ENCODE results near the gene TRUB2. TPM values are rescaled to one million over a fixed set of nuclear protein-coding genes. Genes with fewer than 3 reads are reported as not detected.

TRUB2 gene
- total RNA-seq, 1 experiment from 2014 or later, result 22.5 TPM

- ATAC-seq (peak; percentile 67), DNase-seq (ENCODE audit: low read depth, low spot score) (no peak)
- intact Hi-C loops (cut with micrococcal nuclease; ENCODE audit: unreplicated experiment) (loop anchor here (10.0 kb wide), 1 partner anchor 47 kb away; no protein-coding TSS in a partner anchor), in situ Hi-C loops (cut with HindIII; ENCODE audit: low pct_unique_long_range_greater_than_20kb, low sequenced_read_pairs) (no loop called here)
- Histone ChIP-seq H3K36me3 (ENCODE audit: control insufficient read depth, insufficient read depth, low read length) (no peaks in the 10 kb centered on the region), H3K4me3 (ENCODE audit: low read depth in 2 of 2, low read length in 2 of 2) (peak overlapping the region; percentile 69 to 80), H3K27me3 (ENCODE audit: control insufficient read depth, insufficient read depth, low read length) (no peaks in the 10 kb centered on the region), H3K27ac (ENCODE audit: low read length) (peak overlapping the region; percentile 70), H3K4me1 (ENCODE audit: control insufficient read depth, insufficient read depth, low read length) (no peaks in the 10 kb centered on the region), H3K9me3 (ENCODE audit: control insufficient read depth, insufficient read depth, low read depth, low read length) (no peaks in the 10 kb centered on the region)
- BruUV-seq (replicated peaks), result no TSS peak
- TF ChIP-seq POLR2AphosphoS5 (IDR thresholded peaks at IDR 0.05; ENCODE audit: low read depth, low read length) (no peak), CTCF (IDR thresholded peaks at IDR 0.05) (peak; percentile 83)
- CTCF ChIA-PET, result interaction anchor here (0.6 to 1.5 kb wide), 6 partner anchors 21 to 101 kb away, joined by 3 to 10 read pairs (median 6); partner anchors contain the start of gene CERCAM
- POLR2A ChIA-PET, result no interaction called here
Observed at GRCh38 chr9:128341435-128341849, 19.2 kb upstream of the TRUB2 start.

GRCh38 chr9:128340691-128341434 is 18.6 kb upstream of the TRUB2 start:
- intact Hi-C loops (cut with micrococcal nuclease; ENCODE audit: unreplicated experiment) (loop anchor here (10.0 kb wide), 1 partner anchor 46 kb away; no protein-coding TSS in a partner anchor), in situ Hi-C loops (cut with HindIII; ENCODE audit: low pct_unique_long_range_greater_than_20kb, low sequenced_read_pairs) (no loop called here)
- no TSS peak for BruUV-seq (replicated peaks)

More at GRCh38 chr9:128340691-128341434, 18.6 kb upstream of the TRUB2 start:
- Histone ChIP-seq H3K4me1 (ENCODE audit: control insufficient read depth, insufficient read depth, low read length) (no peaks in the 10 kb centered on the region), H3K9me3 (ENCODE audit: control insufficient read depth, insufficient read depth, low read depth, low read length) (no peaks in the 10 kb centered on the region), H3K4me3 (ENCODE audit: low read depth in 2 of 2, low read length in 2 of 2) (peak overlapping the region; percentile 69 to 80), H3K27ac (ENCODE audit: low read length) (peak overlapping the region; percentile 70), H3K36me3 (ENCODE audit: control insufficient read depth, insufficient read depth, low read length) (no peaks in the 10 kb centered on the region), H3K27me3 (ENCODE audit: control insufficient read depth, insufficient read depth, low read length) (no peaks in the 10 kb centered on the region)
- ATAC-seq, result peak; percentile 60
- TF ChIP-seq CTCF (IDR thresholded peaks at IDR 0.05) (no peak), TCF7L2 (IDR thresholded peaks at IDR 0.05; ENCODE audit: low read depth, low read length) (0 out of 2 replicates have a peak, but pooled peaks have one; percentile 27)
- ChIA-PET POLR2A (no interaction called here), CTCF (interaction anchor here (0.5 to 1.5 kb wide), 7 partner anchors 21 to 281 kb away, joined by 3 to 10 read pairs (median 7); partner anchors contain the start of gene CERCAM)
- no peak for DNase-seq (ENCODE audit: low read depth, low spot score)

Measured in Panc1 (cell line).